Stimulated activated CD4-positive, alpha-beta T cell treated with anti-CD3 and anti-CD28 coated beads, TNF-alpha, amount 100 ng/mL, for 24 hours (primary cell): Measurements from ENCODE around the gene ASIC3.
A peak's percentile ranks its signal among the peaks of the same experiment; 100 is the strongest.
"Not testable (repeated sequence)": the region's sequence is repeated elsewhere in the genome, so short reads cannot be mapped to it uniquely, and the experiment has no call there.

ENCODE experiments used
- DNase-seq, 3 experiments: peaks; one replicate each; pipeline ENCODE4 v3.0.0-alpha.2; 2020; ENCODE audit warnings: low read depth in 3 of 3

ASIC3 gene

GRCh38 chr7:151032936-151033863 lies 15.1 kb upstream of the ASIC3 start:
- no peak for DNase-seq

- no peak for DNase-seq
Measured at GRCh38 chr7:151033864-151034249, 14.5 kb upstream of the ASIC3 start.

GRCh38 chr7:151034312-151035025 lies 13.9 kb upstream of the ASIC3 start:
- no peak for DNase-seq

GRCh38 chr7:151035026-151035717 lies 13.2 kb upstream of the ASIC3 start:
- no peak for DNase-seq

- DNase-seq: no peak
Measured at GRCh38 chr7:151035902-151036301, 12.4 kb upstream of the ASIC3 start.

GRCh38 chr7:151038951-151039849 lies 9.1 kb upstream of the ASIC3 start:
- DNase-seq: peak; percentile 56 to 87 (median 73)

- no peak for DNase-seq
Measured at GRCh38 chr7:151039850-151040548, 8.3 kb upstream of the ASIC3 start.

GRCh38 chr7:151040616-151041375 lies 7.5 kb upstream of the ASIC3 start:
- no peak for DNase-seq

GRCh38 chr7:151043449-151043848 lies 4.9 kb upstream of the ASIC3 start:
- not testable (repeated sequence) for DNase-seq

GRCh38 chr7:151043959-151044358 lies 4.4 kb upstream of the ASIC3 start:
- DNase-seq: no peak

GRCh38 chr7:151045262-151045661 lies 3.1 kb upstream of the ASIC3 start:
- no peak for DNase-seq

- no peak for DNase-seq
Measured at GRCh38 chr7:151045967-151046366, 2.4 kb upstream of the ASIC3 start.

GRCh38 chr7:151046603-151047573 lies 1.4 kb upstream of the ASIC3 start:
- no peak for DNase-seq

GRCh38 chr7:151048911-151049463 lies 656 bp downstream of the ASIC3 start:
- no peak for DNase-seq

- peak; percentile 25 to 51 (median 38) for DNase-seq
Measured at GRCh38 chr7:151051108-151051507, 2.8 kb downstream of the ASIC3 start.

- no peak for DNase-seq
Measured at GRCh38 chr7:151053096-151053495, 4.8 kb downstream of the ASIC3 start.

GRCh38 chr7:151053751-151054150 lies 5.4 kb downstream of the ASIC3 start:
- DNase-seq: no peak

GRCh38 chr7:151056283-151056665 lies 7.9 kb downstream of the ASIC3 start:
- DNase-seq: no peak
